GM21786 (cell line): ENCODE results near the gene IGF2R.
"Not testable (repeated sequence)": the region's sequence is repeated elsewhere in the genome, so short reads cannot be mapped to it uniquely, and the experiment has no call there.

Experiments
- ATAC-seq: cut with Tn5 transposase; IDR thresholded peaks from one replicate; pipeline ENCODE4 v1.9.1; 2021; ENCODE audit not compliant: unreplicated experiment

Gene IGF2R

DNA sequence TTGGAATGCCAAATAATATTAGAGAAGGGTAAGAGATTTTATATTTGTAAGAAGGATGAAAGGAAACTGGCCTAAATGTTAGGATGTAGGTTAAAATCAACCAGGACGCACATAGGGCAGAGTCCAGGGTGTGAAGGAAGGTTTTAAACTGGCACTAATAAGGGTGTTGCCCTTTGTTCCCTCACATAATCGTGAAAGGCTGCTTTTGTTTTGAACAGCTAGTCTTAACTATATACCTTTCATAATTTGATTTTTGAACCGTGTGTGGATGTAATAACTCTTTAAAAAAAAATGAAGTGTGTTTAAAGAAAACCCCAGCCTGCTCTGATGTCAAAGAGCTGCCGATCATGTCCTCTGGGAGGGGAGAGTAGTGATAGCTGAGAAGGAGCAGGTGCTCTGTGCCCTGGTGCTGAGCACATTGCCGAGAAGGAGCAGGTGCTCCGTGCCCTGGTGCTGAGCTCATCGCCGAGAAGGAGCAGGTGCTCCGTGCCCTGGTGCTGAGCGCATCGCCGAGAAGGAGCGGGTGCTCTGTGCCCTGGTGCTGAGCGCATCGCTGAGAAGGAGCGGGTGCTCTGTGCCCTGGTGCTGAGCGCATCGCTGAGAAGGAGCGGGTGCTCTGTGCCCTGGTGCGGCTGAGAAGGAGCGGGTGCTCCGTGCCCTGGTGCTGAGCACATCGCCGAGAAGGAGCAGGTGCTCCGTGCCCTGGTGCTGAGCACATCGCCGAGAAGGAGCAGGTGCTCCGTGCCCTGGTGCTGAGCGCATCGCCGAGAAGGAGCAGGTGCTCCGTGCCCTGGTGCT, 121.8 kb downstream of the IGF2R start:
- ATAC-seq: not testable (repeated sequence)

DNA sequence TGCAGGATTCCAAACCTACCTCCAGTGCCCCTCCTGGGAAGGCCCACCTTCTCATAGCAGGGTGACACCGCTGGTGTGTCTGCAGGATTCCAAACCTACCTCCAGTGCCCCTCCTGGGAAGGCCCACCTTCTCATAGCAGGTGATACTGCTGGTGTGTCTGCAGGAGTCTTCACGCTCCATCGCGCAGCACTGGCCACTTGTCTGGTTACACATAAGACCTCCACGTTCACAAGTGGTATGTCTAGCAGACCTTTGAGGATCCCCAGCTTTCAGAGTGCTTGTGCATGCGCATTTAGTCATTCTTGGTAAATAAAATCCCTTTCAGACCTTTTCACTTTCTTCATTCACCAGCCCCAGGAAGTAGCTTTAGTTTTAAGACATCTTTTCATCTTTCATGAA, 123.3 kb downstream of the IGF2R start:
- ATAC-seq: not testable (repeated sequence)

DNA sequence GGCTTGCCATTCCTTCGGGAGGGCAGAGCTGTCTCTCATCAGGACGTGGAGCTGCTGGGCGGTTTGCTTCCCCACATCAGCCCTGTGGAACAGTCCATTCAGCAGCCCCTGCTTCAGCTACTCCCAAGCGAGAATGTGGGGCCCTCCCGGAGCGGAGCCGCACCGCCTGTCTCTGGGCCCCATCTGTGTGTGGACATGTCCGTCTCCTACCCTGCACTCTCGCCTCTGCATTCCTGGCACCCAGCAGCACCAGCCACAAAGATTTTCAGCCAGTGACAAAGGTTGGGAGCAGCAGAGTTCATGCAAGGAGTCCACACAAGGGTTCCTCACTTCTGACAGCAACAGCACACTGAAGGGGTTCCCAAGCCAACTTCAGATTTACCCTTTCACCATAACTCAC, 123.7 kb downstream of the IGF2R start:
- no peak for ATAC-seq

DNA sequence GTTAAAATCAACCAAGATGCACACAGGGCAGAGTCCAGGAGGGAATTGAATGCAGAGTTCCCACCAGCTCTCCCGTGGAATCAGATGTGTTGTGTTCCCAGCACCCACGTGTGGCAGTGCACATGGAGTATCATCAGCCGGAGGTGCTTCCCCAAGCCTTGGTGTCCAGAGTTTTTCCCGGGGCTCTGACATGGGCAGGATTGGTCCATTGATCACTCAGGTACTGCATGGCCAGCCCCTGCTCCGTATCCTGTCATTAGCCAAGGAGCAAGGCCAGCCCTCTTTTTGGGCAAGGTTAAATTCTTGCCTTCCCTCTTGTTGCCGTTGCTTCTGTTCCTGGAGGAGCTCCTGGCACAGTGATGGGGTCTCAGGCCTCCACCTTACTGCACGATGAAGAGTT, 124.2 kb downstream of the IGF2R start:
- ATAC-seq: no peak

DNA sequence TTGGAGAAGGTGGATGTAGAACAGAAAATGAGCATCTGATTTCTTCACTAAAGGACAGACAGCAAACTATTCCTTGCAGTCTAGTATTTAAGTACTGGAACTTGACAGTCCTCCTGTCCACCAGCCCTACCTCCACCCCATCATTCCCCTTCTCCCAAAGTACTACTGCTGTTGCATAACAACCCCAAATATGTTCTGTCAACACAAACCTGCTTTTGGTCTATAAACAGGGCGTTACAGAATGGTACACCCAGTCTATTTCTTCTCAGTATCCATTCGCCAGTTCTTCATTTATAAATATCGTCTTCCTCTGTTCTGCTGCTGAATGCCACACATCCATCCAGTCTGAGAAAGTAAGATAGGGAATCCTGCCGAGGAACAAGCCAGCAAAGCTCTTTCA, 125.1 kb downstream of the IGF2R start:
- ATAC-seq: no peak

DNA sequence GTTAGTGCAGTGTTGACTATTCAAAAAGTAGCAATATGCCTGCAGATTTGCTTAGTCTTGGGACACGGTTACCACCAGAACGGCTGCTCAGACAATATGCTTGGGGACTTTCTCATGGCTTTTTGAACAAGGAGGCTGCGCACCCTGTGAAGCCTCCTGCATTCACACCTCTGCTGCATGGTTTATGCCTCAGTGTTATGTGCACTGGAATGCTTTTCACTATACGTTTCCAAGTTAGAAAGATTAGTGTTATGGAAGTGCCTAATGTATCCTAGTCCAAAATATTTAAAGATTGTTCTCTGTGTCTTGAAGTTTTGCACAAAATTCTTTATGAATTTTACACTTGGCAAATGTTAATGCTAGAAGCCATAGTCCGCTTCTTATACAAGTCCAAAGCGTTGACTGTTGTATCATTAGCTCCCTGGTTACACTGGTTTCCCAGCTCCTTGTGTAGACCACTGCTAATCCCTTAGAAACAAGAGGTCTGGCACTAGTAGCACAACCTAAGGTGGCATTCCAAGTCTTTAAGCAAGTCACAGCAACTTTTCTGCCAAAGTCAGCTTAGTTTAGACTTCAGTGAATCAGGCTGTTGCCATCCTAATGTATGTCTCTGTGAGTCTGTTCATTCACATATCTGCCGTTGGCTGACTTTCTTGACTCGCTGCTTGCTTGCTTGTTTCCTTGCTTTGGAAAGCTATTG, 126.4 kb downstream of the IGF2R start:
- no peak for ATAC-seq

DNA sequence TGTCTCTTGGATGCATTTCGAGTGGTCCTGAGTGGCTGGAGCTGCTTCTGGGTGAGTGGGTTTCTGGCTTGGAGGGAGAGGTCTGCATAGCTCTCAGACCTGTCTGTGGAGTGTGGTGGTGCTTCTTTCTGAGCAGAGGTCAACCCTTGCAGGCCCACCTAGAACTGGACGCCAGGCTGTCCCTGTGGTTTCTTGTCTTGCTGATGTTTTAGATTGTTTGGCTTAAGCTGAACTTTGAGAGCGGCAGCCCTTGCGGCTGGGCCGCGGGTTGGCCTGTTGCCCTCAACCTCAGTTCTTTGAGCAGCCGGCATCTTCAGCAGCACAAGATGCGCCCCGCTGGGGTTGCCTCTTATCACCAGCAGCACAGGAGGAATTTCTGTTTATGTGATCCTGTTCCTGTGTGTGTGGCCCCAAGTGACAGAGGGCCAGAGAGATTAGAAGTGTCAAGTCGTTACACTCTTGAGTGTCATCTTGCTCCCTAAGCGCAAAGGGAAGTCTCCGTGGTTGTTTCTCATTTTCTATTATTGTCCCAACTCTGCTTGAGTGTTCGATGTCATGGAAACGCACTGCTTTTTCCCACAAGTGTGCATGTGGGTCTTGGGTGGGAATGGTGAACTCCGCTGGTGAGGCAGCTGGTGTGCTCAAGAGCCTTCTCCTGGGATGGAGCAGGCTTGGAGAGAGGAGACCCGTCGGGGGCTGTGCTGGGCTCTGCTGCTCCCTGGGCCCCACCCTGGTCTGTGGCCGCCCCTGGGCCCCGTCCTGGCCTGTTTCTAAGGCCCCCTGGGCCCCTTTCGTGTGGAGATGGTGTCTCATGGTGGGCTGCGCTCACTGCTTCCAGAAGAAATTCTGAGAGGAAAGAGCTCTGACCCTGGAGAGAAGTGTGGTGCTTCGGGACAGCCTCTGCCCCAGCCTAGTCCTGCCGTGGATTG, 132.7 kb downstream of the IGF2R start:
- no peak for ATAC-seq

DNA sequence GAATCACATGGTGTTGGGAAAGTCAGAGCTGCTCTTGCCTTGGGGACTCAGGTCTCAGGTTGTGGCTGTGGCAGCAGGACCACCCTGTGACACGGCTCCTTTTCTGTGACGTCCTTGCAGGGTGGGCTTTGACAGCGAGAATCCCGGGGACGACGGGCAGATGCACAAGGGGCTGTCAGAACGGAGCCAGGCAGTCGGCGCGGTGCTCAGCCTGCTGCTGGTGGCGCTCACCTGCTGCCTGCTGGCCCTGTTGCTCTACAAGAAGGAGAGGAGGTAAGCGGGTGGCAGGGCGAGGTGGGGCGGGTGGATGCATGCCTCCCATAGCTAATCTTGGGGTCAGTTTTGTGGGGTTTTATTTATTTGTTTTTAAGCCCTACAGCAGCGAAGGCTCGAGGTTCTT, 133.5 kb downstream of the IGF2R start:
- no peak for ATAC-seq

DNA sequence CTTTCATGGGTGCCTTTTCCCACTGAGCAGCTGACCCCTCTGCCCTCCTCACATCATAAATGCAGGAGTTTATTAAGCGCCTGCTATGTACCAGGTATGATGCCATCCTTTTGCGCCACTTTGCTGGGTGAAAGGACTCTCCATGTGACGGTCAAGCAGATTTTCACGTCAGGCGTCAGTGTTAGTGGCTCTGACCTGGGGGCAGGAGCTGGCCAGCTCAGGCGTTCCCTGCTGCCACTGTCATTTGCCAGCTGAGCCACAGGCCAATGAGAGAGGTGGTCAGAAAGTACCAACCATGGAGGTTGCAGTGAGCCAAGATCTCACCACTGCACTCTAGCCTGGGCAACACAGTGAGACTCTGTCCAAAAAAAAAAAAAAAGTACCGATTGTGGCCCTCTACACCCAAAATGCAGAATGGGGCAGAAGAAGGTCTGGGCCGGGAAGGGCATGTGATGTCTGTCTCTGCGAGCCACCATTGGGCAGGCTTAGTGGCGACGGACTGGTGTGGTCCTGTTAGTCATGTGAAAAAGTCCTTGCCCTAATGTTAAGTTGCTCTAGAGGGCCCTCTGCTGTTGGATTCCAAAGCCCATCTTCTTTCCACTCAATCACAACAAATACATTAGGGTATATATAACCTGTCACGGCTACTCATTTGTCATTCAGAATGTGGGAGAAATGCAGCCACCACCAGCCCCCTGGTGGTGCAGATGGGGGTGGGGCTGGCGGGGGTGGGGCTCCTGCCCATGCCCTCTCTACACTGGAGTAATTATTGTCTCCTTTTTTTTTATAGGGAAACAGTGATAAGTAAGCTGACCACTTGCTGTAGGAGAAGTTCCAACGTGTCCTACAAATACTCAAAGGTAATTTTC, 134.3 kb downstream of the IGF2R start:
- no peak for ATAC-seq

DNA sequence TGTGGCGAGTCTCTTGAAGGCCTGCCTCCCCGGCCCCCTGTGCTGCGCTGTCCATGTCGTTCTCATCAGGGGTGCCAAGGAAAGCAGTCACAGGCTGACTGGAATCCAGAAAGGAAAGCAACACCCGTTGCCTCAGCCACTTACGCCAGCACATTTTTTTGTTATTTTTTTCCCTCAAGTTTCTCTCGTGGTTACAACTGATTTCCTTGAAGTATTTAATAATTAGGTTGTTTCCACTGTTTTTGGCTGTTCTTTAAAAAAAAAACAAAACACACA, 134.9 kb downstream of the IGF2R start:
- ATAC-seq: no peak

DNA sequence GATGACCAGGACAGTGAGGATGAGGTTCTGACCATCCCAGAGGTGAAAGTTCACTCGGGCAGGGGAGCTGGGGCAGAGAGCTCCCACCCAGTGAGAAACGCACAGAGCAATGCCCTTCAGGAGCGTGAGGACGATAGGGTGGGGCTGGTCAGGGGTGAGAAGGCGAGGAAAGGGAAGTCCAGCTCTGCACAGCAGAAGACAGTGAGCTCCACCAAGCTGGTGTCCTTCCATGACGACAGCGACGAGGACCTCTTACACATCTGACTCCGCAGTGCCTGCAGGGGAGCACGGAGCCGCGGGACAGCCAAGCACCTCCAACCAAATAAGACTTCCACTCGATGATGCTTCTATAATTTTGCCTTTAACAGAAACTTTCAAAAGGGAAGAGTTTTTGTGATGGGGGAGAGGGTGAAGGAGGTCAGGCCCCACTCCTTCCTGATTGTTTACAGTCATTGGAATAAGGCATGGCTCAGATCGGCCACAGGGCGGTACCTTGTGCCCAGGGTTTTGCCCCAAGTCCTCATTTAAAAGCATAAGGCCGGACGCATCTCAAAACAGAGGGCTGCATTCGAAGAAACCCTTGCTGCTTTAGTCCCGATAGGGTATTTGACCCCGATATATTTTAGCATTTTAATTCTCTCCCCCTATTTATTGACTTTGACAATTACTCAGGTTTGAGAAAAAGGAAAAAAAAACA, 136.1 kb downstream of the IGF2R start:
- ATAC-seq: no peak

DNA sequence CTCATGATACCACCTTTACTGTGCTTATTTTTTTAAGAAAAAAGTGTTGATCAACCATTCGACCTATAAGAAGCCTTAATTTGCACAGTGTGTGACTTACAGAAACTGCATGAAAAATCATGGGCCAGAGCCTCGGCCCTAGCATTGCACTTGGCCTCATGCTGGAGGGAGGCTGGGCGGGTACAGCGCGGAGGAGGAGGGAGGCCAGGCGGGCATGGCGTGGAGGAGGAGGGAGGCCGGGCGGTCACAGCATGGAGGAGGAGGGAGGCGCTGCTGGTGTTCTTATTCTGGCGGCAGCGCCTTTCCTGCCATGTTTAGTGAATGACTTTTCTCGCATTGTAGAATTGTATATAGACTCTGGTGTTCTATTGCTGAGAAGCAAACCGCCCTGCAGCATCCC, 137.1 kb downstream of the IGF2R start:
- no peak for ATAC-seq

DNA sequence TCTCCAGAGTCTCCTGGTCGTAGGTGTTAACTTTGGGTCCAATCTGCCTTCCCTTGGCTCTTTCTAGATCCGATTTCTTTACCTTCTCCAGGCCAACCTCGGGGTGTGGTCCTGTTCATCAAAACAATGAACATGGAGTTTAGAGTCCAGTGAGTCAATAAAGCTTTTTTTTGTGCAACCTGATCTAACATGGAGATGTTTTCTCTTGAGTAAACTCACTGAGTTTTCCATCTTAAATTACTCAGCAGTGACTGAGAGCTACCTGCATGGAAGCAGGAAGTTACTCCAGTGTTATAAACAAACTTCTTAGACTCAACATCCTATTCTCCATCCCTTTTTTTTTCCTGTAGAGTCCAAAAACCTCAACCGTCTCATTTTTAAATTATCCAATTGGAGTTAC, 137.8 kb downstream of the IGF2R start:
- no peak for ATAC-seq

DNA sequence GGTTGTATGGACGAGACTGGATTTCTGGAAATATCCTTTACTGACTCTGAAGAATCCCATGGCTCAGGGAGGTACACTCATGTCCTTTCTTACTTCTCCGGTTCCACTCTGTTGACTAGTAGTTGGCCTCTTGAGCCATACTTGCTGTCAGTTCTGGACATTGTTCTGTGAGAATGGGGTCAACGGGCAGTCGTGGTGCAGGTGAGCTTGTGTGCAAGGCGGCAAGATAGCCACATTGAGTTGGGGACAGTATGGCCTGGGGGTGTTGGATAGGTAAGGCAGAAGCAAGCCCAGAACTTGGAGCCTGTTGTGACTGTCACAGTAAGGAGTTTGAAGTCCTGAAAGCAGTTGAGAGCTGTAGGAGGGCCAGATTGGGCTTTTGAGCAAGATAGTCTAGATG, 139.2 kb downstream of the IGF2R start:
- no peak for ATAC-seq

DNA sequence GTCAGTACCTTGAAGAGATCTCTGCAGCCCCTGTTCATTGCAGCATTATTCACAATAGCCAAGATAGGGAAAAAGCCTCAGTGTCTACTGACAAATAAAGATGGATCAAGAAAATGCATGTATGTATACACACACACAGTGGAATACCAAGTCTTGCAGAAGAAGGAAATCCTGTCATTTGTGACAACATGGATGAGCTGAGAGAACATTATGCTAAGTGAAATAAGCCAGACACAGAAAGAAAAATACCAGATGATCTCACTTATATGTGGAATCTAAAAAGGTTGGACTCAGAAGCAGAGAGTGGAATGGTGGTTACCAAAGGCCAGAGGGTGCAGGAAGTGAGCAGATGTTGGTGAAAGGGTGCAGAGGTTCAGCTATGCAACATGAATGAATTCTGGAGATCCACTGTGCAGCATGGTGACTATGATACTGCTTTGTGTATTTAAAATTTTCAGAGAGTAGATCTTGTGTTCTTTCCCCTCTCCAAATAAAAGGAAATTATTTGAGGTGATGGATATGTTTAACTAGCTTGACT, 141.8 kb downstream of the IGF2R start:
- no peak for ATAC-seq

DNA sequence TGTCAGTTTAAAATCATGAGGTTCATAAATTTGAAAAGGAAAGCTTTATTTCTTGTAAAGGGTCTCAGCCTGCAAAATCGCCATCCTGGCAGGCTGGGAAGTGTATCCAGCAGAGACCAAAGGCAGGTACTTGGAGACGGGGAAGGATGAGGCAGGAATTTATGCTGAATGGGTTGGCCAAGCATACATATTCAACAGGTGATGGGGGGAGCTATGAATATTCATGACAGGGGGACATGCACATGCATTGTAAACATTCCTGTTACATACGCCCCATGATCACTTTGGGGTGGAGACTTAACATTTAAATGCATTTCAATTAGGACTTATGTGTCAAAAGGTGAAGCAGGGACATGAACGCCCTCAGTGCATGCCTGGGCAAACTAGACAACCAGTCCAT, 142.9 kb downstream of the IGF2R start:
- ATAC-seq: no peak

DNA sequence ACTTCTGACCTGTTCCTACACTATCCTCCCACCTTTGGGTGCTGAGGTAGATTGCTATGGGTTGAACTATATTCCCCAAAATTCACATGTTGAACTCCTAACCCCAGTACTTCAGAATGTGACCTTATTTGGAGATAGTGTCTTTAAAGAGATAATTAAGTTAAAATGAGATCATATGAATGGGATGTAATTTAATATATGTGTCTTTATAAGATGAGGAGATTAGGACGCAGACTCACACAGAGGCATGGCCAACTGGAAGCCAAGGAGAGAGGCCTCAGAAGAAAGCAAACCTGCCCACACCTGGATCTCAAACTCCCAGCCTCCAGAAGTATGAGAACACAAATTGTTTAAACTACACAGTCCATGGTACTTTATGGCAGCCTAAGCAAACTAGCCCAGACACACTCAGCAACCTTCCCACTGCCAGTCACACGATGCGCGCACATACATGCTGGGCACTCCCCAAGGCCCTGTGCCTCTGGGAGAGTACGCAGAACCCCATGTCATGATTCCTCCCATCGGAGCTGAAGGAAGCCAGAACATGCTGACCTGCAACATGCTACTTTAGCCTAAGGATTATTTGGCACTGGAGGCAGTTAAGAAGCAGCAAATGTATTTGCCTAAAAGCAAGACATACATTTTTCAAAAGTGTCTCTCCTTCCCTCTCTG, 143.9 kb downstream of the IGF2R start:
- no peak for ATAC-seq

DNA sequence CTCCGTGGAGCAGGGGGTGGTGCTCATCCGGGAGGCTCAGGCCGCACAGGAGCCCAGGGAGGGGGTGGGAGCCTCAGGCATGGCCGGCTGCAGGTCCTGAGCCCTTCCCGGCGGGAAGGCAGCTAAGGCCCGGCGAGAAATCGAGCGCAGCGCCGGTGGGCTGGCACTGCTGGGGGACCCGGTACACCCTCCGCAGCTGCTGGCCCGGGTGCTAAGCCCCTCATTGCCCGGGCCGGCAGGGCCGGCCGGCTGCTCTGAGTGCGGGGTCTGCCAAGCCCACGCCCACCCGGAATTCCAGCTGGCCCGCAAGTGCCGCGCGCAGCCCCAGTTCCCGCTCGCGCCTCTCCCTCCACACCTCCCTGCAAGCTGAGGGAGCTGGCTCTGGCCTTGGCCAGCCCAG, 145.7 kb downstream of the IGF2R start:
- ATAC-seq: not testable (repeated sequence)

DNA sequence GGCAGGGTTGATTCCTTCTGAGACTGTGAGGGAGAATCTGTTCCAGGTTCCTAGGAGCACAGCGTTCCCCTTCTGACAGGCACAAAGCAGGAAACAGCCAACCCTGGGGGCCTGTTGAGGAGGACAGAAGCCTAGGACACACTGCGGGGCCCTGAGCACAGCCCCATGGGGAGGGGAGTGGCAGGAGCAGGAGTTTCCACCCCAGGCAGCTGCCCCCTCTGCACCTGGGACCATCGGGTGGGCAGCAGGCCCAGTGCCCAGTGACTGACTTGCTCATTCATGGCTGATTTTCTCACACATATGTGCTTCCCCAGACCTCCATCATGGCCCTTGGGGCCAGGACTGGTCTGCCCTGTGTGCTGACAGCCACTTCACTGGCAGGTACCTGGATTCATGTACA, 146.5 kb downstream of the IGF2R start:
- ATAC-seq: no peak
